Left ventricle myocardium inferior (tissue), 1 donor: ENCODE data around the gene PCSK5. TPM values are rescaled to one million over a fixed set of nuclear protein-coding genes. Genes with fewer than 3 reads are reported as not detected.

ENCODE experiments used
- DNase-seq: peaks from one replicate; pipeline ENCODE4 v3.0.0-alpha.2; 2020
- H3K27ac ChIP-seq: fragments of 200-600 bp; replicated peaks from 2 replicates; pipeline ENCODE4 v1.8.0; 2021
- H3K27me3 ChIP-seq: fragments of 200-600 bp; 2 replicates; pipeline ENCODE4 v1.8.0; 2021; ENCODE audit warnings: low read depth
- H3K36me3 ChIP-seq: fragments of 200-600 bp; 2 replicates; pipeline ENCODE4 v1.8.0; 2021
- H3K4me1 ChIP-seq: fragments of 200-600 bp; 2 replicates; pipeline ENCODE4 v1.8.0; 2021
- H3K4me3 ChIP-seq: fragments of 200-600 bp; 2 replicates; pipeline ENCODE4 v1.8.0; 2021; ENCODE audit warnings: mild to moderate bottlenecking, moderate library complexity
- H3K9me3 ChIP-seq: fragments of 200-600 bp; replicated peaks from 2 replicates; pipeline ENCODE4 v1.8.0; 2021
- CTCF ChIP-seq: fragments of 200-600 bp; IDR thresholded peaks from 2 replicates; pipeline ENCODE4 v1.8.0; 2021; ENCODE audit warnings: antibody characterized with exemption, mild to moderate bottlenecking, borderline replicate concordance
- intact Hi-C: fragments of 100-400 bp; cut with micrococcal nuclease; formaldehyde crosslinking; loops from one replicate; pipeline ENCODE4 v1.11.0; 2022
- total RNA-seq: library from RNA; stranded (reverse); fragmentation: NEBNext Ultra II Directional; extraction: Animal tissue kit (Norgen Biotek cat#: 25700); gene quantifications from one replicate; pipeline ENCODE4 v1.2.1, GENCODE V29; 2021
- donor health status: DM: no; HTN: yes; CAD: no; lungs with severe emphysema.

The PCSK5 gene
- total RNA-seq, 1 donor from 2014 or later = 5.6 TPM

DNA sequence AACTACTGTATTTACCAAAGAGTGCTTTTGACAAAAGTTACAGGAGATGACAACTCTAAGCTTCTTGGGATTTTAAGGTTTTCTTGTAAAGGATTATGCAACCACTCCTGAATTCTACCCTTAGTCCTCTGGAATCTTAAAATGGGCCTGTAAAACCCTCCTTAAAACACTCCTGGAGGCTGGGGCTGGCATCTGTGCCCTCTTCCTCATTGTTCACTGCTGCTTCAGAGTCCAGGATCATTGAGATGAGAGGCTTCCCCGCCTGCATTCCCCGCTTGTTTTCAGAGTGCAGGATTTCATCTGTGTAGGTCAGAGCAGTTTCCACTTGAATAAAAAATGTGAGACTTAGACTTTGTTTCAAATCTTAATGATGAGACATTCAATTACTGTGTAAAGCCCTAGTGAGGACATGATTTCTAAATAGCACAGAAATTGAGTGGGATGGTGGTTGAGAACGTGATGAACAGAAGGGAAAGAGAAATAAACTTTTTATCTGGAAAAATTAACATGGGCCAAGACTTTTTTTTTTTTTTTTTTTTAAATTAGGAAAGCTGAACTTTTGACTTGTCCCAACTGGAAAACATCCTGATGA lies 40.4 kb downstream of the PCSK5 start:
- TF ChIP-seq CTCF = no peak
- no peaks in the 10 kb centered on the region for H3K27me3 ChIP-seq
- no peak overlapping the region for H3K4me3 ChIP-seq
- no peak for DNase-seq
- no peak overlapping the region for H3K27ac ChIP-seq
- peaks cover 13% of the 10 kb centered on the region for H3K4me1 ChIP-seq
- intact Hi-C loops = no loop called here
- H3K9me3 ChIP-seq = no peaks in the 10 kb centered on the region
- H3K36me3 ChIP-seq = peaks cover 9% of the 10 kb centered on the region

- no peaks in the 10 kb centered on the region for H3K9me3 ChIP-seq
- H3K4me3 ChIP-seq = no peak overlapping the region
- DNase-seq = no peak
- no peak overlapping the region for H3K27ac ChIP-seq
- peaks cover 13% of the 10 kb centered on the region for H3K4me1 ChIP-seq
- no peaks in the 10 kb centered on the region for H3K27me3 ChIP-seq
- no peak for TF ChIP-seq CTCF
- intact Hi-C loops = no loop called here
- peaks cover 9% of the 10 kb centered on the region for H3K36me3 ChIP-seq
Measured at GRCh38 chr9:75933982-75934381, 43.5 kb downstream of the PCSK5 start.

GRCh38 chr9:75935591-75935990 lies 45.1 kb downstream of the PCSK5 start:
- Histone ChIP-seq H3K27me3 (no peaks in the 10 kb centered on the region), H3K9me3 (no peaks in the 10 kb centered on the region), H3K27ac (no peak overlapping the region), H3K36me3 (peaks cover 9% of the 10 kb centered on the region), H3K4me1 (peaks cover 8% of the 10 kb centered on the region), H3K4me3 (no peak overlapping the region)
- no peak for DNase-seq
- intact Hi-C loops = no loop called here
- no peak for TF ChIP-seq CTCF

- Histone ChIP-seq H3K4me3 (no peak overlapping the region), H3K4me1 (no peaks in the 10 kb centered on the region), H3K27me3 (no peaks in the 10 kb centered on the region), H3K9me3 (no peaks in the 10 kb centered on the region), H3K36me3 (peaks cover 9% of the 10 kb centered on the region), H3K27ac (no peak overlapping the region)
- no peak for DNase-seq
- TF ChIP-seq CTCF = no peak
- intact Hi-C loops = no loop called here
Measured at GRCh38 chr9:75937521-75938258, 47.2 kb downstream of the PCSK5 start.

DNA sequence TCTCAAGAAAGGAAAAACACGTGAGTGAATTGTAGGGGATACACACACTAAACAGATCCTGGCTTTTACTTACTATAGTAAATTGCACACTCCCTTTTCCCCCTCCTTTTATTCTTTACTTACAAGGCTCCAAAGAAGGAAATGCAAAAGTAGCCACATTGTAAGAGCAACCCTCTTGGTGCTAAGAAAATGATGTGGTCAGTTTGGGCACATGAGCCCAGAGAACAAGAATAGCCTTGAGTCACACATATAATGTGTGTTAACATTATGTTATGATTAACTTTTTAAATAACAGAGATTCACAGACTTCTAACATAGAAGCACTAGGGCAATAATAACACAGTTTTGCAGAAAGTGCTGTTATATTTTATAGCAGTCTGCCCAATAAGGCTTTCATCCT lies 48.5 kb downstream of the PCSK5 start:
- H3K27ac ChIP-seq = no peak overlapping the region

More for the DNA sequence above, 48.5 kb downstream of the PCSK5 start:
- Histone ChIP-seq H3K4me3 (no peak overlapping the region), H3K4me1 (no peaks in the 10 kb centered on the region), H3K27me3 (no peaks in the 10 kb centered on the region), H3K36me3 (peaks cover 9% of the 10 kb centered on the region), H3K9me3 (no peaks in the 10 kb centered on the region)
- TF ChIP-seq CTCF = no peak
- intact Hi-C loops = no loop called here
- DNase-seq = no peak
